PFSK-1 (cell line): ENCODE measurements around the gene GRM1.

Experiments used
- POLR2AphosphoS5 ChIP-seq: IDR thresholded peaks from 2 replicates; pipeline ENCODE4 v1.6.1; 2012; ENCODE audit warnings: low read depth, mild to moderate bottlenecking, control low read depth, low read length, moderate library complexity
- TAF1 ChIP-seq: IDR thresholded peaks from 2 replicates; pipeline ENCODE4 v1.6.1; 2012; ENCODE audit warnings: low read length, control low read depth, borderline replicate concordance; ENCODE audit not compliant: insufficient read depth

DNA sequence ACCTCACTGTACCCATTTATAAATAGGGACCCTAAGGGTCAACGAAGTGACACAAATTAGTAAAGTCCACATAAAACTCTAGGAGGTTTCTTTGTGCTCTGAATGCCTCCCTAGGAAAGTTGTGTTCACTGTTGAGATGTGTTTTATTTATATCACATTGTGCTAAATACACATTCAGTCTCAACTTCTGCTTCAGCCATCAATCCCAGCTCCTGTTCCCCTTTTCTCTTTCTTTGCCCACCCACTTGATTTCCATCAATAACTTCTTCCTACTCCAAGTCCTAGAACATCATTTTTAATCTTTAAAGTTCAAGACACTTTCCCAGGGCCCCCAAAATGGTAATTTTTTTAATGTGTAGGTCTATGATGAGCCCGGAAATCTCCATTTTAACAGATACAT is 306.5 kb downstream of the GRM1 start:
- no peak for TF ChIP-seq TAF1
- no peak for TF ChIP-seq POLR2AphosphoS5
